Keratinocyte (primary cell): ENCODE results near the gene ACADL.

ENCODE experiments used
- CTCF ChIP-seq, 3 experiments: IDR thresholded peaks in 1 of 3; conservative IDR thresholded peaks in 1 of 3; optimal IDR thresholded peaks in 1 of 3; 2 replicates in 2 of 3; 3 replicates in 1 of 3; pipeline versions ENCODE3 to v1.5.1; 2011; ENCODE audit warnings: low read length in 3 of 3, mild to moderate bottlenecking in 3 of 3, moderate library complexity in 2 of 3, control low read depth in 1 of 3, inconsistent platforms in 1 of 3; ENCODE audit not compliant: insufficient read depth in 2 of 3; ENCODE audit errors: extremely low read depth in 1 of 3
- EZH2 ChIP-seq: IDR thresholded peaks from one replicate; pipeline ENCODE4 v1.6.1; 2012; ENCODE audit warnings: inconsistent platforms, mild to moderate bottlenecking, low read length, moderate library complexity

- TF ChIP-seq CTCF (optimal IDR thresholded peaks at IDR 0.05 in 1 of 3, IDR thresholded peaks at IDR 0.05 in 1 of 3, conservative IDR thresholded peaks at IDR 0.05 in 1 of 3; ENCODE audit: extremely low read depth in 1 of 3, insufficient read depth in 2 of 3, low read length in 3 of 3) (no peak), EZH2 (no peak)
Observed at GRCh38 chr2:210167227-210167626, 58.0 kb downstream of the ACADL start.
